ENCODE data around the gene ZNF385C.

- no peak for TF ChIP-seq CTCF (IDR thresholded peaks at IDR 0.05; ENCODE audit: low read depth, low read length, missing input control)
- TF ChIP-seq YY1 (IDR thresholded peaks at IDR 0.05) = no peak
- no peak for TF ChIP-seq TAF1 (conservative IDR thresholded peaks at IDR 0.05)
- TF ChIP-seq FOXA1 (IDR thresholded peaks at IDR 0.05) = no peak
These were observed 15.8 kb upstream of the ZNF385C start for GRCh38 chr17:42114118-42114517.
